ENCODE results near the gene RYR3.
A peak's percentile ranks its signal among the peaks of the same experiment; 100 is the strongest.

RYR3 gene

GRCh38 chr15:33508703-33509102, 197.9 kb downstream of the RYR3 start:
- H3K9me3 ChIP-seq (ENCODE audit: control extremely low read depth in 1 of 5, control insufficient read depth in 4 of 5, insufficient read depth in 2 of 5, low read depth in 1 of 5, low read length in 4 of 5) = peaks cover 0 to 2% (median 0%) of the 10 kb centered on the region in 5 experiments
- ChIA-PET POLR2A (no interaction called here), CTCF (interaction anchor here (1.1 kb wide), 1 partner anchor 15 kb away, joined by 3 read pairs; no protein-coding TSS in a partner anchor)
- whole genome bisulfite sequencing (ENCODE audit: insufficient coverage) = 83% methylated on average over 3 of the region's 4 CpGs
- no peak overlapping the region for H3K27ac ChIP-seq (ENCODE audit: insufficient read depth in 1 of 2, low read depth in 1 of 2, low read length in 2 of 2, poor library complexity in 1 of 2, severe bottlenecking in 2 of 2)
- H3K36me3 ChIP-seq (ENCODE audit: control insufficient read depth in 4 of 4, insufficient read depth in 4 of 4, low read length in 3 of 4) = no peaks in the 10 kb centered on the region
- H3K27me3 ChIP-seq (replicated peaks in 2 of 5; ENCODE audit: control insufficient read depth in 4 of 5, insufficient read depth in 5 of 5, low read length in 4 of 5) = no peaks in the 10 kb centered on the region
- peaks cover 0 to 8% (median under 1%) of the 10 kb centered on the region in 4 experiments for H3K4me1 ChIP-seq (ENCODE audit: control extremely low read depth in 1 of 4, control insufficient read depth in 4 of 4, insufficient read depth in 4 of 4, low read length in 3 of 4)
- no peak overlapping the region for H3K4me3 ChIP-seq (ENCODE audit: control insufficient read depth in 1 of 7, extremely low read depth in 1 of 7, insufficient read depth in 4 of 7, low read depth in 2 of 7, low read length in 6 of 7)
- DNase-seq = no peak

GRCh38 chr15:33515121-33515520, 204.4 kb downstream of the RYR3 start:
- H3K4me3 ChIP-seq (ENCODE audit: control insufficient read depth in 1 of 7, extremely low read depth in 1 of 7, insufficient read depth in 4 of 7, low read depth in 2 of 7, low read length in 6 of 7) = no peak overlapping the region
- ChIA-PET CTCF (interaction anchor here (0.9 kb wide), 1 partner anchor 8 kb away, joined by 3 read pairs; no protein-coding TSS in a partner anchor), POLR2A (no interaction called here)
- H3K27me3 ChIP-seq (replicated peaks in 2 of 5; ENCODE audit: control insufficient read depth in 4 of 5, insufficient read depth in 5 of 5, low read length in 4 of 5) = no peaks in the 10 kb centered on the region
- peaks cover 0 to 1% (median 0%) of the 10 kb centered on the region in 5 experiments for H3K9me3 ChIP-seq (ENCODE audit: control extremely low read depth in 1 of 5, control insufficient read depth in 4 of 5, insufficient read depth in 2 of 5, low read depth in 1 of 5, low read length in 4 of 5)
- DNase-seq = no peak
- WGBS (ENCODE audit: insufficient coverage) = 100% methylated on average over 1 of the region's 2 CpGs
- H3K27ac ChIP-seq (ENCODE audit: insufficient read depth in 1 of 2, low read depth in 1 of 2, low read length in 2 of 2, poor library complexity in 1 of 2, severe bottlenecking in 2 of 2) = no peak overlapping the region
- no peaks in the 10 kb centered on the region for H3K36me3 ChIP-seq (ENCODE audit: control insufficient read depth in 4 of 4, insufficient read depth in 4 of 4, low read length in 3 of 4)
- peaks cover 0 to 13% (median 0%) of the 10 kb centered on the region in 4 experiments for H3K4me1 ChIP-seq (ENCODE audit: control extremely low read depth in 1 of 4, control insufficient read depth in 4 of 4, insufficient read depth in 4 of 4, low read length in 3 of 4)

- H3K27ac ChIP-seq (ENCODE audit: insufficient read depth in 1 of 2, low read depth in 1 of 2, low read length in 2 of 2, poor library complexity in 1 of 2, severe bottlenecking in 2 of 2) = no peak overlapping the region
- ChIA-PET CTCF (interaction anchor here (1.3 to 1.5 kb wide), 2 partner anchors 12 to 15 kb away, joined by 3 read pairs; no protein-coding TSS in a partner anchor), POLR2A (no interaction called here)
- peaks cover 0 to 1% (median 0%) of the 10 kb centered on the region in 5 experiments for H3K9me3 ChIP-seq (ENCODE audit: control extremely low read depth in 1 of 5, control insufficient read depth in 4 of 5, insufficient read depth in 2 of 5, low read depth in 1 of 5, low read length in 4 of 5)
- H3K4me1 ChIP-seq (ENCODE audit: control extremely low read depth in 1 of 4, control insufficient read depth in 4 of 4, insufficient read depth in 4 of 4, low read length in 3 of 4) = peaks cover 0 to 13% (median 0%) of the 10 kb centered on the region in 4 experiments
- peaks cover 0 to 2% (median 0%) of the 10 kb centered on the region in 5 experiments for H3K27me3 ChIP-seq (replicated peaks in 2 of 5; ENCODE audit: control insufficient read depth in 4 of 5, insufficient read depth in 5 of 5, low read length in 4 of 5)
- no peak for DNase-seq
- no peaks in the 10 kb centered on the region for H3K36me3 ChIP-seq (ENCODE audit: control insufficient read depth in 4 of 4, insufficient read depth in 4 of 4, low read length in 3 of 4)
- 100% methylated on average over 1 of the region's 2 CpGs for WGBS (ENCODE audit: insufficient coverage)
- H3K4me3 ChIP-seq (ENCODE audit: control insufficient read depth in 1 of 7, extremely low read depth in 1 of 7, insufficient read depth in 4 of 7, low read depth in 2 of 7, low read length in 6 of 7) = no peak overlapping the region
These were observed 205.8 kb downstream of the RYR3 start for GRCh38 chr15:33516563-33516962.

GRCh38 chr15:33517944-33518343, 207.2 kb downstream of the RYR3 start:
- ChIA-PET POLR2A (no interaction called here), CTCF (no interaction called here)
- Histone ChIP-seq H3K27ac (ENCODE audit: insufficient read depth in 1 of 2, low read depth in 1 of 2, low read length in 2 of 2, poor library complexity in 1 of 2, severe bottlenecking in 2 of 2) (no peak overlapping the region), H3K27me3 (replicated peaks in 2 of 5; ENCODE audit: control insufficient read depth in 4 of 5, insufficient read depth in 5 of 5, low read length in 4 of 5) (peaks cover 0 to 2% (median 0%) of the 10 kb centered on the region in 5 experiments), H3K36me3 (ENCODE audit: control insufficient read depth in 4 of 4, insufficient read depth in 4 of 4, low read length in 3 of 4) (no peaks in the 10 kb centered on the region), H3K4me3 (ENCODE audit: control insufficient read depth in 1 of 7, extremely low read depth in 1 of 7, insufficient read depth in 4 of 7, low read depth in 2 of 7, low read length in 6 of 7) (no peak overlapping the region), H3K4me1 (ENCODE audit: control extremely low read depth in 1 of 4, control insufficient read depth in 4 of 4, insufficient read depth in 4 of 4, low read length in 3 of 4) (peaks cover 0 to 13% (median 0%) of the 10 kb centered on the region in 4 experiments), H3K9me3 (ENCODE audit: control extremely low read depth in 1 of 5, control insufficient read depth in 4 of 5, insufficient read depth in 2 of 5, low read depth in 1 of 5, low read length in 4 of 5) (peaks cover 0 to 1% (median 0%) of the 10 kb centered on the region in 5 experiments)
- no CpG with 5 or more reads among the region's 2 CpGs for WGBS (ENCODE audit: insufficient coverage)
- DNase-seq = peak in 2 of 3 donors; percentile 31 to 54

GRCh38 chr15:33518421-33518820, 207.7 kb downstream of the RYR3 start:
- ChIA-PET POLR2A (no interaction called here), CTCF (no interaction called here)
- Histone ChIP-seq H3K27ac (ENCODE audit: insufficient read depth in 1 of 2, low read depth in 1 of 2, low read length in 2 of 2, poor library complexity in 1 of 2, severe bottlenecking in 2 of 2) (no peak overlapping the region), H3K9me3 (ENCODE audit: control extremely low read depth in 1 of 5, control insufficient read depth in 4 of 5, insufficient read depth in 2 of 5, low read depth in 1 of 5, low read length in 4 of 5) (peaks cover 0 to 1% (median 0%) of the 10 kb centered on the region in 5 experiments), H3K27me3 (replicated peaks in 2 of 5; ENCODE audit: control insufficient read depth in 4 of 5, insufficient read depth in 5 of 5, low read length in 4 of 5) (peaks cover 0 to 2% (median 0%) of the 10 kb centered on the region in 5 experiments), H3K4me3 (ENCODE audit: control insufficient read depth in 1 of 7, extremely low read depth in 1 of 7, insufficient read depth in 4 of 7, low read depth in 2 of 7, low read length in 6 of 7) (no peak overlapping the region), H3K4me1 (ENCODE audit: control extremely low read depth in 1 of 4, control insufficient read depth in 4 of 4, insufficient read depth in 4 of 4, low read length in 3 of 4) (peaks cover 0 to 10% (median 0%) of the 10 kb centered on the region in 4 experiments), H3K36me3 (ENCODE audit: control insufficient read depth in 4 of 4, insufficient read depth in 4 of 4, low read length in 3 of 4) (no peaks in the 10 kb centered on the region)
- WGBS (ENCODE audit: insufficient coverage) = 91% methylated on average over 8 of the region's 8 CpGs
- DNase-seq = no peak

- Histone ChIP-seq H3K27me3 (replicated peaks in 2 of 5; ENCODE audit: control insufficient read depth in 4 of 5, insufficient read depth in 5 of 5, low read length in 4 of 5) (peaks cover 0 to 2% (median 0%) of the 10 kb centered on the region in 5 experiments), H3K9me3 (ENCODE audit: control extremely low read depth in 1 of 5, control insufficient read depth in 4 of 5, insufficient read depth in 2 of 5, low read depth in 1 of 5, low read length in 4 of 5) (no peaks in the 10 kb centered on the region), H3K4me3 (ENCODE audit: control insufficient read depth in 1 of 7, extremely low read depth in 1 of 7, insufficient read depth in 4 of 7, low read depth in 2 of 7, low read length in 6 of 7) (no peak overlapping the region), H3K36me3 (ENCODE audit: control insufficient read depth in 4 of 4, insufficient read depth in 4 of 4, low read length in 3 of 4) (no peaks in the 10 kb centered on the region), H3K27ac (ENCODE audit: insufficient read depth in 1 of 2, low read depth in 1 of 2, low read length in 2 of 2, poor library complexity in 1 of 2, severe bottlenecking in 2 of 2) (no peak overlapping the region), H3K4me1 (ENCODE audit: control extremely low read depth in 1 of 4, control insufficient read depth in 4 of 4, insufficient read depth in 4 of 4, low read length in 3 of 4) (no peaks in the 10 kb centered on the region)
- DNase-seq = no peak
- CTCF ChIA-PET = no interaction called here
- POLR2A ChIA-PET = interaction anchor here (0.6 kb wide), 1 partner anchor 210 kb away, joined by 3 read pairs; no protein-coding TSS in a partner anchor
- 83% methylated on average over 1 of the region's 3 CpGs for WGBS (ENCODE audit: insufficient coverage)
These were observed 213.5 kb downstream of the RYR3 start for GRCh38 chr15:33524274-33524673.

GRCh38 chr15:33526532-33526931, 215.8 kb downstream of the RYR3 start:
- Histone ChIP-seq H3K27ac (ENCODE audit: insufficient read depth in 1 of 2, low read depth in 1 of 2, low read length in 2 of 2, poor library complexity in 1 of 2, severe bottlenecking in 2 of 2) (no peak overlapping the region), H3K9me3 (ENCODE audit: control extremely low read depth in 1 of 5, control insufficient read depth in 4 of 5, insufficient read depth in 2 of 5, low read depth in 1 of 5, low read length in 4 of 5) (no peaks in the 10 kb centered on the region), H3K4me3 (ENCODE audit: control insufficient read depth in 1 of 7, extremely low read depth in 1 of 7, insufficient read depth in 4 of 7, low read depth in 2 of 7, low read length in 6 of 7) (no peak overlapping the region), H3K36me3 (ENCODE audit: control insufficient read depth in 4 of 4, insufficient read depth in 4 of 4, low read length in 3 of 4) (no peaks in the 10 kb centered on the region), H3K4me1 (ENCODE audit: control extremely low read depth in 1 of 4, control insufficient read depth in 4 of 4, insufficient read depth in 4 of 4, low read length in 3 of 4) (no peaks in the 10 kb centered on the region), H3K27me3 (replicated peaks in 2 of 5; ENCODE audit: control insufficient read depth in 4 of 5, insufficient read depth in 5 of 5, low read length in 4 of 5) (no peaks in the 10 kb centered on the region)
- no peak for DNase-seq
- ChIA-PET CTCF (no interaction called here), POLR2A (interaction anchor here (0.7 kb wide), 1 partner anchor 146 kb away, joined by 3 read pairs; no protein-coding TSS in a partner anchor)
- whole genome bisulfite sequencing (ENCODE audit: insufficient coverage) = no CpG with 5 or more reads among the region's 3 CpGs
